ENCODE data around the gene DSCAML1.
A peak's percentile ranks its signal among the peaks of the same experiment; 100 is the strongest.

The DSCAML1 gene

DNA sequence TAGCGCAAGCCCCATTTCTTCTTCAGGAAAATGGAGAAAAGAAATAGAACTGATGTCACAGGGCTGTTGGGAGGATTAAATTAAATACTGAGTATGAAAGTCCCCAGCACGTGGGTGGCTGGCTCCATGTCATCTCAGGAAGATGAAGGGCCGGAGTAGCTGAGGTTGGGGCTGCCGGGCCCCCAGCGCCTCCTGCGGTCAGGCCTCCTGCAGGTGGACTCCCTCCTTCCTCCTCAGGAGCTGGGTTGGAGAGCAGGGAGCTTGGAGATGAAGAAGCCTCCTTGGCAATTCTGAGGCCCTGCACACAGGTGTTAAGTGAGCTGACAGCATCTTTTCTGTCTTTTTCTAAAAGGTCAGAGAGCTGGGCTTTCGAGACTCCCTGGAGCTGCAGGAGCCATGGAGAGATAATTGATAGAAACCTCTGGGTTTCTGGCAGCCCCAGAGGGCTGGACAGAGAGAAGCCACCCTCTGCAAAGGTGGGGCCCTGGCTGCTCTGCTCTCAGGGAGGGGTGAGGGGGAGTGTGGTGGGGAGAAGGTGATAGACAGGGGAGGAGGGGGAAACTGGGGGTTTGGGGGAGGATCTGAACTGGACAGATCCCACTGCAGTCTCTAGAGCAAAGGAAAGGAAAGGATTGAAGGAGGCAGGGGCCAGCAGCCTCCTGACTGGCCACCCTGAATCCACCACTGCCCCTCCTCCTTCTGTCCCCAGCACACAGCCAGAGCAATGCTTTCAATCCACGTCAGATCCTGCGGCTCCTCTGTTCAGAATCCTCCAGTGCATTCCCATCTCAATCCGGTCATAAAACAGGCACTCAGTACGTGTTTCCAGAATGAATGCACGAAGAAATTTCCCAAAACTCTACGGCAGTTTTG is 258.5 kb downstream of the DSCAML1 start:
- DNase-seq, result no peak

DNA sequence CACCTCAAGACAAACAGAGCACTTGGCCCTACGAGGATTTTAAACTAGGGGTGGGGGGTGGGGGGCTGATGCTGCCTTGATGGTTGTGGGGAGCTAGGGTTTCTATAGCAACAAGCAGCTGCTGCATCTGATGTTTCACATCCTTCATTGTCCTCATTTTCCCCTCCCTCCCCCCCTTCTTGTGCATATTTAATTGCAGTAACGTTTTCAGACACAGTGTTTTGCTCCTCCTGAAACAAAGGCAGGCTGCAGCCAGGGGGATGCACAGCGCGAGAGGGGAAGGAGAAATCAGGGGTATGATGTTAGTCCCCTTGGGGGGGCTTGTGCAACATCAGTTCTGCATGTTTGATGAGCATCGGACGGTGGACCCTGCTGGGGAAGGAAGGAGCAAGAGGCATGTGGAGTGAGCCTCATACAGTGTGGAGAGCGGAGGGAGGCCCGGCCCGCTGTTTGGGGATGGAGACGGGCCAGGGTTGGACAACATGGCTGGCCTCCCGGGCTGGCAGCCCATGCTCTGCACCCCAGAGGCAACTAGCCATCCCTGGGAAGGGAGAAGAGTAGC is 261.1 kb downstream of the DSCAML1 start:
- DNase-seq, result peak; percentile 71

DNA sequence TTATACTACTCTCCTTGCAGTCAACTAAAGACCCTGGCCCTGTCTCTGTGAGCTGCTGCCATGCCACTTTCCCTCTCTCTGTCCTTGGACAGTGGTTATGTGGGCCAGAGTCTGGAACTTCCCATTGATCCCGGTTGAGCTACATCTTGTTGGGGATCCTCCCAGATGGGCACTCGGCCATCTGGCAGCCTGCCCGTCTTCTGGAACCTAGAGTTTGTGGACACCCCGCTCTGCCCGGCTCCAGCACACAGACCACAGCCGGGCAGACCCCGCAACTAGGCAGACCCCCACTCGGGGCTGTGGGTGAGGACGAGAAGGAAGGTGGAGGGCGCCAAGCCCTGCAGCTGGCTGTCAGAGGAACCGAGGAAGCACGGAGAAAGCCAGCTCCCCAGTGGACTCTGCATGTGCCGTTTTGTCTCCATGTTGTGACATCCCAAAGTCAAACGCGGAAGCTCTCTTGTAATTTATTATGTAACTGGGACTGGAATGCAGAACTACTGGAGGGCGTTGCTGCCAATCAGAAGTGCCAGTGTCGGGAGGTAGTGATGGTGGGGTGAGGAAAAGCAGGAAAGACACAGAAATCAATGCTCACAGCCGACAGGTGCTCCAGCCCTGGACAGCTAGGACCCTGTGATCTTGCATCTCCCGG is 261.7 kb downstream of the DSCAML1 start:
- peak; percentile 73 for DNase-seq

DNA sequence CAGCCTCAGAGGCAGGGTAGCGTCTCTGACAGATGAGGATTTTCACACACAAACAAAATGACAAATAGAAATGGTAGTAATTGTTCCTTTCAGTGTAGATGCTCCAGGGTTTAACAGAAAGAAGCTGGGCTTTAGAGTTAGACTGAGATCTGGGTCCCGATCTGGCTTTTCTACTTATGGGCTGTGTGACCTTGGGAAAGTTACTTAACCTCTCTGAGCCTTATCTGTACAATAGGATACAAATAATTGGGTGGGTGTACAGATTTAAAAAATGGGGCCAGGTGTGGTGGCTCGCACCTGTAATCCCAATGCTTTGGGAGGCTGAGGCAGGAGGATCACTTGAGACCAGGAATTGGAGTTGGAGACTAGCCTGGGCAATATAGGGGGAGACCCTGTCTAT is 264.4 kb downstream of the DSCAML1 start:
- DNase-seq, result no peak

DNA sequence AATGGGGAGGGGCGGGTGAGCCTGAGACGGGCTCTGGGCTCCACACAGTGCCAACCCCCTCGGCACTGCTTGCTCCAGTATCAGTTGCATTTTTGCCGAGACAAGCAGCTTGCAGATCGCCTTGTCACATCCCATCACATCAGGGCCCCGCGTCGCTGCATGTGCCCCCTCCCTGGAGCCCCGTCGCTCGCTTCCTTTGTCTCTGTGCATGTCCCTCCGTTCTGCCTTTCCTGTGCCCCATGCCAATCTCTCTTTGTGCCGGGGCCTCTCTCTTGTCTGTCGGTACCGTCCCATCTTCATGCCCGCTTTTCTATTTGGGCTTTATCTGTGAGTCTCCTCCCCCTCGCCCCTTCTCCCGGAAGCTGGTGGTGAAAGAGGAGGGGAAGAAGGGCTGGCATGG is 267.2 kb downstream of the DSCAML1 start:
- DNase-seq, result no peak

DNA sequence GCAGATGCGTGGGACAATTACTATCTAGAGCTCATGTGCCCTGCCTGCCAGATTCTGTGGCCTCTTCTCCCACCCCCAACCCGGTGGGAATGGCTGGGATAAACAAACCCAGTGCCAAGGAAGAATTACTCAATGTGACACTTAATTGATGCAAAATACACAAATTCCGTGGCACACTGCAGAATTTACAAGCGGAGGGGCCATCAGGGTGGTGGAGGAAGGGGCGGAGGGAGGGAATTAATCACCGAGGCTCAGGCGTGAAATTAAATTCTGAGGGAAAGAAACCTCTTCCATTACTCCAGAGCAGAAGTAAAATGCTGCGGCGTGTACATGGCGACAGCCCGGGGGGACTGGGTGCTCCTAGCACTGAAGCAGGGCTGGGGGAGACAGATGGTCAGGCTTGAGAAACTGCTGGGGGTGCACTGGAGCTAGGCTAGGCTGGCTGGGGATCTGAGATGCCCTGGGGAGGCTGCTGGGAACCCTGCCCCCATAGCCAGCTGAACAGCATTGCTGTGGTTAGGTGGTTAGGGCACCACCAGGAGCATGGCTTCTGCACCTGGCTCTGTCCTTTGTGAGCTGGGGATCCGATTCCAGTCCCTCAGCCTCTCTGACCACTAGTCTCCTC is 268.8 kb downstream of the DSCAML1 start:
- peak; percentile 37 for DNase-seq

DNA sequence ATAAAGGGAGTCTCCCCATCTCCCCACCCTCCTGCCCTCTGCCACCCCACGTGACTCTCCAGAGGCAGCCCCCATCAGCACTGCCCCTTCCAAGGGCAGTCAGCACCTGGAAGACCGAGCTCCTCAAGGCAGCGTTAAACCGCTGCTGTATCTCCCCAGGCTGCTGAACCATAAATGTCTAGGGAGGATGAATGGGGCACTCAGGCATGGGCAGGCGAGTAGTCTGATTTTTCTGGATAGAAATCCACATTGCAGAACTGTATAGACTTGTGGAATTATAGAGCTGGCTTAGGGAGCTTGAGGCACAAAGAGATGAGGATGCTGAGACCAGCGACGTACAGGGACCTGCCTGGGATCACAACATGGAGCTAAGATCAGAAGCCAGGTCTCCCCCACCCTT is 269.7 kb downstream of the DSCAML1 start:
- no peak for DNase-seq

DNA sequence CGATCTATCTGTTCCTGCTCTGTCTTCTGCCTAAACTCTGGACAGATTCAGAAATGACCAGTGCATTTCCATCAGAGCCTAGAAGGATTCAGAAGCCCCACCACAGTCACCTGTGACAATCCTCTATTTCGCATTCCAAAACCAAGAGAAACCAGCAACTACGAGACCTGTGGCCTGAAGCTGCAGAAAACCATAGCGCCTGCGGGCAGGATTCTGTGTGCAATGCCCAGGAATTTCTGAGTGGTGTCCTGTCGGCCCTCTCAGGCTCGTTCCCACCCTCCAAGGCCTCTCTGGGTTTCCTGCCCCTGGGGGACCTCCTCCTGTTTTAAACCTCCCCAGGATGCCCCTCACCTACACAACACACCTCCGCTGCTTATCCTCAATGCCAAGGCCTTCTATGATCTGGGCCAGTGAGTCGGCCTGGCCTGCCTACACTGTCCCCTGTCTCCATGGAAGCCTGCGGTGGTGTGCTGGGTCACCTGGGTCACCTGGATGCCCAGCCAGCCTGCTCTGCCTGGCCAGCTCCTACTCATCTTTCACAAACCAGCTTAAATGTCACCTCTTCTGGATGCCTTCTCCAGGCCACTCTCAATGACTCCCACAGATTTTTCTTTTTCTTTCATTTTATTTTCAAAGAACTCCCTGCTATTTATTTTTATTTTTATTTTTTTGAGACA is 271.0 kb downstream of the DSCAML1 start:
- no peak for DNase-seq

DNA sequence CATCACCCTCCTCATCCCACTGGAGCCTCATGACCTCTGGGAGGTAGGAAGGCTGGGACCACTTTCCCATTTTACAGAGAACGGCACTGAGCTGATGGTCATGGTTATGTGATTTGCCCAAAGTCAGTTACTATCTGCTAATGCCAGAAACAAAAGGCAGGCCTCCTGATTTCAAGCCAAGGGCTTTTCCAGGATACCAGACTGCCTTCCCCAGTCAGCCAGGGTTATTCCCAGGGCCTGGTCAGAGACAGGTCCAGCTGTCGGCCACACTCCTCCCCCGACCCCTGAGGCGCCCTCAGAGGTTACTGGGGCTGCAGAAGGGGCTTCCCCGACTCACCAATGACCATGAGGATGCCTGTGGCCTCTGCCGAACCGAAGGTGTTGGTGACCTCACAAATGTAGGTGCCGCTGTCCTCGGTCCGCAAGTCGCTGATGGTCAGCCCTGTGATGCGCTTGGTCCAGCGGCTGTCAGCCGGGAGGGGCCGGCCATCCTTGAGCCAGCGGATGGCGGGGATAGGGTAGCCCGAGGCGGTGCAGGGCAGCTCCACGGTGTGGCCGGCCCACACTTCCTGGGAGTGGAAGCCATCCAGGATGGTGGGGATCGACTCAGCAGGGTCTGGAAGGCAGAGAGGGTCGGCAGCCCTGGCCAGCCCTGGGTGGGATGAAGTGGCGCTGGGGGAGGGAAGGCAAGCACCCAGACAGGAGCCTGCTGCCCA is 272.4 kb downstream of the DSCAML1 start:
- no peak for DNase-seq

DNA sequence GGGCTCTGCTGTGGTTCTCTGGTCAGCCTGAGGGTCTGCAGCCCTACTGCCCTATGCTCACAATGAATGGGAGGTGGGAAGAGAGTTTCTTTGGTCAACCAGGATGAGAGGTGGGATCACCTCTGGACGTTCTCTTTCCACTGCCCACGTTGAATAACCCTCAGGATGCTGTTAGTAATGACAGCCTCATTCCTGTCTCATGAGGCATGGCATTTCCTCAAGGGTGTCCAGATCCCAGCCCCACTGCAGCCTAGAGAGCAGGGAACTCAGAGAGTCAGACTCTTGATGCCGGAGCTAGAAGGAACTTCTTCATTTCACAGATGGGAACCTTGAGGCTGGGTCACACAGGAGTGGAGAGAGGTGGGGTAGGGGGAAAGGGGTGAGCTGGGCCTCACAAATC is 273.3 kb downstream of the DSCAML1 start:
- DNase-seq, result no peak

DNA sequence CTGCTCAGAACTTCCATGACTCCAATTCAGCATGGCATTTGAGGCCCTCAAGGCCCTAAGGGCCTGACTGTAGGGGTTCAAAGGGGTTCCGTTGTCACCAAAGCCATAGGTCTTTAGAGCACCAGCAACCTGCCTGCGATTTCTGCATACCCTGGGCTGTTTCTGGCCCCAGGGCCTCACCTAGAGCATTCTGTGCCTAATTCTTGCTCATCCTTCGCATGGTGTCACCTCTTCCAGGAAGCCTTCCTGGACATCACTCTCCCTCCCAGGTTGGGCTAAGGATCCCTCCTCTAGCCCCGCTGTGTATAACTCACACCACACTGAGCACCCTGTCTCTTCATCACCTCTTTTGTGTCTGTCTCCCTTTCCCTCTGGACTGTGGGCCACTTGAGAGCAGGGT is 275.0 kb downstream of the DSCAML1 start:
- no peak for DNase-seq

DNA sequence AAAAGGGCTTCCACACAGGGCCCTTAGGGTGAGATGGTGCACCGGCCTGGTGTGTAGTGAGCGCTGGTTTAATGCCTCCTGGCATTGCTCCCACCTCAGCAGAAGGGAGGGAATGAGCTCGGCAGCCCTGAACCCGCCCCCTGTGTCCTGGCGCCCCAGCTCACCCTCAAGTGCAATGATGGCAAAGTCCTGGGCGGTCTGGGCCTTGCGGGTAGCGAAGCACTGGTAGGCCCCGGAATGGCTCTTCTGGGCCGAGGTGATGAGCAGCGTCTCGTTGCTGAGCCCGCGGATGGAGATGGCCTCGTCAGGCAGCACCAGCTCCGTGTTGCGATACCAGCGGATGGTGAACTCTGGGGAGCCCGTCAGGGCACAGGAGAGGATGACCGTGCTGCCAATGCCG is 276.1 kb downstream of the DSCAML1 start:
- no peak for DNase-seq

DNA sequence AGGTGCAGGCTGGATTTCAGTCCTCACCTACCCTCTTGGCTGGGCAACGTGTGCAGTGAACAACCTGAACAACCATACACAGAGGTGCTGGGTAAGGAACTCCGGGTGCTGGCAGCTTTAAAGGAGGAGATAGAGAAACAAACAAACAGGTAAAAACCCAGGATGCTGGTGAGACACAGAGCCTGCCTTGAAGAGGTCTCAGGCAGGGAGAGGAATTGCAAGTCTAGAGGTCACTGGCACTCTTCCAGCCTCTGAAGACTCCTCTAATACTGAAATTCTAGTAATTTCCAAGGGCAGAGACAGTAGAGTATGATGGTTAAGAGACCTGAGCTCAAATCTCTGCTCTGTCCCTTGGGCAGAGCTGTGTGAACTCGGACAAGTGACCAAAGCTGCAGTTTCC is 276.8 kb downstream of the DSCAML1 start:
- DNase-seq, result no peak

DNA sequence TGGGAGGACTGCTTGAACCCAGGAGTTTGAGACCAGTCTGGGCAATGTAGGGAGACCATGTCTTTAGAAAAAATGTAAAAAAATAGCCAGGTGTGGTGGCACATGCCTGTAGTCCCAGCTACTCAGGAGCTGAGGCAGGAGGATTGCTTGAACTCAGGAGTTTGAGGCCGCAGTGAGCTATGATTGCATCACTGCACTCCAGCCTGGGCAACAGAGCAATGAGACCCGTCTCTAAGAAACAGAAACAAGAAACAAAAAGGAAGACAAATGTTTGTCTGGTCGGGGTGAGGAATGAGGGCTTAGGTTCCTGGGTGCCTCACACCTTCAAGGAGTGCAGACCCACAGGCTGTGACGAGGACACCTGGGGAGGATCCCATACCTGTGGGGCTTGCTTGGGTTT is 277.4 kb downstream of the DSCAML1 start:
- no peak for DNase-seq

DNA sequence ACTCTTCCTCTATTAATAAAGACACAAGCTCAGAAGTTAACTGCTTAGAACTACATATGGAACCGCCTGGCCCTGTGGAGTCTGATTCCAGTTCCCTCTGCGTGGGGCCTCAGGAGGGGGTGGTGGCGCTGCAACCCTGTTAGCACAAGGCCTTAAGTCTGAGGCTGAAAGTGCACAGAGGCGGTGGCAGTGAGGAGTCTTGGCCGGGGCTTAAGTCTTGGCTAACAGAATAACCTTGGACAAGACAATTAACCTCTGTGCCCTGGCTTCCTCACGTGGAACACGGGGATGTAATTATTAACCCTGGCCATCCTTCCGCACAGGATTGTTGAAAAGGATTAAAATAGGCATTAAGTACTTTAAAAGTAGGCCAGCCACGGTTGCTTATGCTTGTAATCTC is 277.8 kb downstream of the DSCAML1 start:
- no peak for DNase-seq

DNA sequence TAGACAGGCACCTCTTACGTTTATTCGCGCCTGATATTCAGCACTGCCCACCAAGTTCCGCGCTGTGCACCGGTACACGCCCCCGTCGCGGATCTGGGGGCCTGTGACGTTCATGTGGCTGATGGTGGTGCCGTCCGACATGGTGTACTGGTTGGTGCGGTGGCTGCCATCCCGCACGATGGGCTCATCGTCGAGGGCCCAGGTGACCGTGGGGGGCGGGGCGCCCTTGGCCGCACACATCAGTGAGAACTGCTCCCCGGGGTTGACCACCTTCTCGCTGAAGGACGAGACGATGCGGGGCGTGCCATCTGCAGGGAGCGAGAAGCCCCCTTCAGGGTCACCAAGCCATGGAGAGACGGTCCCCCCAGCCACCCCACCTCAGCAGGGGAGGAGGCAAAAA is 278.6 kb downstream of the DSCAML1 start:
- no peak for DNase-seq

DNA sequence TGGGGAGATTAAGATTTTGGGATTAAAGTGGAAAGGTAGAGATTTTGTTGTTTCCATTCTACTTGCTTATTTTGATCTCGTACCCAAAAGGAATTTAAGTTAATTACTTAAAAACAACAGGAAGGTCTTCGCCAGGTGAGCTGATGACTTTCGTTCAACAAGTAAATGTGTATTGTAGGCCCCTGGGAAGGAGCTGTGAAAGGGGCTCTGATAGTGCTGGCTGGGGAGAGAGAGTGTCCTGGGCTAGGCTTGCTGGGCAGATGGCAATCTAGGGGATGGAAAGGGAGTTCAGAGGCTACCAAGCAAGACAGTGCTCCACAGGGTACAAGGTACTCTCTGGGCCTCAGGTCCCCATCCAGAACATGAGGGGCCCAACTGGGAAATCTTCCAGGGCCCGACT is 279.9 kb downstream of the DSCAML1 start:
- no peak for DNase-seq

DNA sequence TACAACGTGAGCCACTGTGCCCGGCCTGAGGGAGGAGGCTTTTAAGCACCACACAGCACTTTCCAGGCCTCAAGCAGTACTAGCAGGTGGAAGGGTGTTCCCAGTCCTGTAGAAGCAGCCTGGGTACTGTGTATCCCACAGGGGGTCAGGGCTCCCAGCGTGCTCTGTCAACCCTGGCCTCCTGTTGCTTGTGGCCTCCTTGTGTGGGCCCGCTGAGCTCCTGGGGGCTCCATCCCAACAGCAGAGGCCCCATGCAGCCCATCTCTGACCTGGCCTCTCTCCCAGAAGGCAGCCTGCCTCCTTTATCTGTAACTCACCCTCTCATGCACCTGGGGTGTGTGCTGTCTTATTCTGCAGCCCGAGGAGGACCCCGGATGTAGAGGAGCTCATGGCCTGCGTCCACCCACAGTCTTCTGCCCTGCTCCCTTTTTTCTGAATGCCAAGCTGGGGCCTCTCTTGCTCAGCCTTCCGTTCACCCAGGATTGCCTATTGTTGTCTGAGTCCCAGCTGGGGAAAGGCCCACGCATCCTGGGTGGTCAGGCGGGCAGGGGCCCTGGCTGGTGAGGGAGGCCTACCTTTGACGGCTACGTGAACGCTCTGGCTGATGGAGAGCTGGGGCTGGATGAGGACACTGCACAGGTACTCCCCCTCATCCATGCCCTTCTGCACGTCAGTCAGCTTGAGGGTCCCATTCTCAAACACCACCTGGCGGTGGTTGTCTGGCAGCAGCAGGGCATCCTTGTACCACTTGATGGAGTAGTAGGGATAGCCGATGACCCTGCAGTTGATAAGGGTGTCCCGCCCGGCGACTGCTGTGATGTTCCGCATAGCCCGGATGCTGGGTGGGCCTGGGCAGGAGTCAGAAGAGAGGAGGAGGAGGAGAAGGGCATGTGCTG is 280.9 kb downstream of the DSCAML1 start:
- no peak for DNase-seq

DNA sequence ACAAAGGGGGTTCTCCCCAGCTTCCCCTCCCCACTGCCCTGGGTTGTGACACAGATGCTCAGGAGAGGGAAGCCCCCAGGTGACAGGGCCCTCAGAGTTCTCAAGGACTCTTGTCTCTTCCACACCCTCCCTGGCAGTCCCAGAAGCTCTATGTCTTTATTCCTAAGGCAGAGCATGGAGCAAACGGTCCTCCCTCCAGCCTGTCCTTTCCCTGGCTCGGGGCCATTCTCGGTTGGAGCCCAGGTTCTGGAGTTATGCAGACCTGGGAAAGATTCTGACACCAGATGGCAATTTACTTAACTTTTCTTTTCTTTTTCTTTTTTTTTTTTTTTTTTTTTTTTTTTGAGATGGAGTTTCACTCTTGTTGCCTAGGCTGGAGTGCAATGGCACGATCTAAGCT is 282.8 kb downstream of the DSCAML1 start:
- no peak for DNase-seq

DNA sequence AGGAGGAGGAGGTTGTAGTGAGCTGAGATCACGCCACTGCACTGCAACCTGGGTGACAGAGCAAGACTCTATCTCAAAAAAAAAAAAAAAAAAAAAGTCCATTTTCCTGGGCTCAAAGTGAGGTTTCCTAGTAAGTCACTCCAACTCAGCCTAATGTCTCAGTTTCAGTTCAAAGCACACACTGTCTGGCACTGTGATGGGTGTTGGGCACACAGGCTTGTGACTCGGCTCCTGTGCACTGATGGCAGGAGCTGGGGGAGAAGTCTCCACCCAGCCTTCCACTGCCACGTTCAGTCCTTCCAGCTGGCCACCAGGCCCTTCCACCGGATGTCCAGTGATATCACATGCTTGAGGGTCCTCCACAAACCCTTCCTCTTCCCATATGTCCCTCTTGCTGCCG is 283.4 kb downstream of the DSCAML1 start:
- no peak for DNase-seq

DNA sequence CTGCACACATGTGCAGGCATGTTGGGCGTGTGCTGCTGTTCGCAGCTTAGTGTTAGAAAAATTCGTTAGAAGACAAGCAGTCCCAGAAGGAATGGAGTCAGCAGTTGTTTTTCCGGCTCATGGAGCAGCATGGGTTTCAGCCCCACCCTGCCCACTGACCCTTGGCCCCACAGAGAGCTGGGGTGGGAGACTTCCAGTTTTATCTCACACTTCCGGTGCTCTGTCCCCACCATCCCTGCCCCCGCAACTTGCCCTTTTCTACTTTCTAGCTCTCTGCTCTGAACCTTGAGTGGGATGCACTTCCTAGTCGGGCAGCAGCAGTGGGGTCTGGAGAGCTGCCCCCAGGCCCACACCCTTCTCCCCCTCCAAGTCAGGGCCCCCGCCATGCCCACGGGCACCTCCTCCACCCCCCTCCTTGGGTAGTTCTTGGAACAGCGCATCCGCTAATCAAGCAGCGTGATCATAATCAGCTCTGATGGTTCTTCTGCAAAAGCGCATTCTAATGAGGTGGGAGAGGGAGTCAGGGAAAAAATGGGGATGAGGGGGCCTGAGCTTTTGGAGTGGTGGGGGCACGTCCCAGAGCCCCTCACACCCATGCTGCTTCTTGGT is 285.0 kb downstream of the DSCAML1 start:
- DNase-seq, result no peak
